Osteoblast (primary cell): ENCODE data around the gene PHPT1. TPM values are rescaled to one million over a fixed set of nuclear protein-coding genes. Genes with fewer than 3 reads are reported as not detected.
A peak's percentile ranks its signal among the peaks of the same experiment; 100 is the strongest.

Source experiments
- DNase-seq: peaks from one replicate; pipeline ENCODE4 v3.0.0; 2011; ENCODE audit warnings: low spot score, mixed read lengths; ENCODE audit not compliant: insufficient read length; ENCODE audit errors: missing footprints
- H2AFZ ChIP-seq: 2 replicates; pipeline ENCODE4 v1.6.0; 2011; ENCODE audit warnings: mild to moderate bottlenecking, low read length
- H3K27ac ChIP-seq: 2 replicates; pipeline ENCODE4 v1.5.1; 2011; ENCODE audit warnings: mild to moderate bottlenecking, low read depth, low read length, moderate library complexity
- H3K27me3 ChIP-seq: 2 replicates; pipeline ENCODE4 v1.6.0; 2012; ENCODE audit warnings: mild to moderate bottlenecking, control low read depth, inconsistent platforms, low read length, moderate library complexity; ENCODE audit not compliant: insufficient read depth
- H3K36me3 ChIP-seq: 2 replicates; pipeline ENCODE4 v1.5.1; 2011; ENCODE audit warnings: mild to moderate bottlenecking, low read length, control low read depth, moderate library complexity; ENCODE audit not compliant: insufficient read depth
- H3K4me1 ChIP-seq: 2 replicates; pipeline ENCODE4 v1.5.1; 2011; ENCODE audit warnings: mild to moderate bottlenecking, low read length, control low read depth, moderate library complexity; ENCODE audit not compliant: insufficient read depth
- H3K4me2 ChIP-seq: 2 replicates; pipeline ENCODE4 v1.6.0; 2011; ENCODE audit warnings: mild to moderate bottlenecking, low read length; ENCODE audit not compliant: insufficient read depth
- H3K4me3 ChIP-seq: fragments of 200-600 bp; sonication (generic); 3 replicates; pipeline ENCODE4 v1.5.1; 2012; ENCODE audit warnings: mild to moderate bottlenecking, low read length, inconsistent platforms; ENCODE audit not compliant: insufficient read depth
- H3K79me2 ChIP-seq: 2 replicates; pipeline ENCODE4 v1.6.0; 2012; ENCODE audit warnings: mild to moderate bottlenecking, low read length, control low read depth, inconsistent platforms; ENCODE audit not compliant: insufficient read depth
- H3K9me3 ChIP-seq: 2 replicates; pipeline ENCODE4 v1.5.1; 2011; ENCODE audit warnings: low read depth, low read length, control low read depth
- H4K20me1 ChIP-seq: 2 replicates; pipeline ENCODE4 v1.6.0; 2012; ENCODE audit warnings: mild to moderate bottlenecking, low read length, control low read depth; ENCODE audit not compliant: insufficient read depth
- CTCF ChIP-seq: IDR thresholded peaks from 2 replicates; pipeline ENCODE4 v1.5.1; 2011; ENCODE audit warnings: mild to moderate bottlenecking, low read depth, low read length, moderate library complexity; ENCODE audit errors: extremely low read depth
- total RNA-seq: library from RNA; depleted of rRNA; stranded (reverse); fragments of >200 nt; gene quantifications from 2 replicates; pipeline ENCODE4 v1.2.3, GENCODE V29; 2012

Gene PHPT1
- total RNA-seq, 1 donor: 59.0 TPM

GRCh38 chr9:136890661-136891060, 41.5 kb downstream of the PHPT1 start:
- peaks cover 10% of the 10 kb centered on the region for H4K20me1 ChIP-seq
- H3K36me3 ChIP-seq: peaks cover 3% of the 10 kb centered on the region
- no peak for TF ChIP-seq CTCF
- H3K27ac ChIP-seq: no peak overlapping the region
- peaks cover 83% of the 10 kb centered on the region for H3K79me2 ChIP-seq
- peaks cover 5% of the 10 kb centered on the region for H3K4me1 ChIP-seq
- H2AFZ ChIP-seq: no peak overlapping the region
- H3K4me3 ChIP-seq: no peak overlapping the region
- no peak overlapping the region for H3K4me2 ChIP-seq
- no peak for DNase-seq
- H3K9me3 ChIP-seq: no peaks in the 10 kb centered on the region
- H3K27me3 ChIP-seq: no peaks in the 10 kb centered on the region

- no peaks in the 10 kb centered on the region for H3K9me3 ChIP-seq
- peaks cover 9% of the 10 kb centered on the region for H4K20me1 ChIP-seq
- H3K79me2 ChIP-seq: peaks cover 65% of the 10 kb centered on the region
- TF ChIP-seq CTCF: no peak
- DNase-seq: peak; percentile 62
- no peak overlapping the region for H3K4me2 ChIP-seq
- H3K27me3 ChIP-seq: no peaks in the 10 kb centered on the region
- H3K4me3 ChIP-seq: no peak overlapping the region
- H3K27ac ChIP-seq: no peak overlapping the region
- peaks cover 17% of the 10 kb centered on the region for H3K36me3 ChIP-seq
- peaks cover 3% of the 10 kb centered on the region for H3K4me1 ChIP-seq
- H2AFZ ChIP-seq: no peak overlapping the region
Measured at GRCh38 chr9:136896027-136896426, 46.8 kb downstream of the PHPT1 start.

- peaks cover 26% of the 10 kb centered on the region for H3K4me1 ChIP-seq
- no peak overlapping the region for H3K4me2 ChIP-seq
- DNase-seq: peak; percentile 68
- H3K27me3 ChIP-seq: no peaks in the 10 kb centered on the region
- H3K79me2 ChIP-seq: peaks cover 44% of the 10 kb centered on the region
- H3K36me3 ChIP-seq: peaks cover 21% of the 10 kb centered on the region
- H2AFZ ChIP-seq: no peak overlapping the region
- H3K9me3 ChIP-seq: no peaks in the 10 kb centered on the region
- peaks cover 9% of the 10 kb centered on the region for H4K20me1 ChIP-seq
- H3K4me3 ChIP-seq: no peak overlapping the region
- H3K27ac ChIP-seq: no peak overlapping the region
- no peak for TF ChIP-seq CTCF
Measured at GRCh38 chr9:136898483-136899100, 49.4 kb downstream of the PHPT1 start.

- Histone ChIP-seq H3K27me3 (no peaks in the 10 kb centered on the region), H2AFZ (no peak overlapping the region), H3K27ac (no peak overlapping the region), H3K9me3 (no peaks in the 10 kb centered on the region), H3K79me2 (peaks cover 40% of the 10 kb centered on the region), H3K4me3 (no peak overlapping the region), H4K20me1 (peaks cover 9% of the 10 kb centered on the region), H3K36me3 (peaks cover 24% of the 10 kb centered on the region), H3K4me1 (peaks cover 26% of the 10 kb centered on the region), H3K4me2 (no peak overlapping the region)
- peak; percentile 22 for DNase-seq
- no peak for TF ChIP-seq CTCF
Measured at GRCh38 chr9:136899196-136899595, 50.0 kb downstream of the PHPT1 start.
